Measurements from ENCODE around the gene PCSK7.

PCSK7 gene

GRCh38 chr11:117219995-117220394 is 11.9 kb downstream of the PCSK7 start:
- TF ChIP-seq, protein P1, sequence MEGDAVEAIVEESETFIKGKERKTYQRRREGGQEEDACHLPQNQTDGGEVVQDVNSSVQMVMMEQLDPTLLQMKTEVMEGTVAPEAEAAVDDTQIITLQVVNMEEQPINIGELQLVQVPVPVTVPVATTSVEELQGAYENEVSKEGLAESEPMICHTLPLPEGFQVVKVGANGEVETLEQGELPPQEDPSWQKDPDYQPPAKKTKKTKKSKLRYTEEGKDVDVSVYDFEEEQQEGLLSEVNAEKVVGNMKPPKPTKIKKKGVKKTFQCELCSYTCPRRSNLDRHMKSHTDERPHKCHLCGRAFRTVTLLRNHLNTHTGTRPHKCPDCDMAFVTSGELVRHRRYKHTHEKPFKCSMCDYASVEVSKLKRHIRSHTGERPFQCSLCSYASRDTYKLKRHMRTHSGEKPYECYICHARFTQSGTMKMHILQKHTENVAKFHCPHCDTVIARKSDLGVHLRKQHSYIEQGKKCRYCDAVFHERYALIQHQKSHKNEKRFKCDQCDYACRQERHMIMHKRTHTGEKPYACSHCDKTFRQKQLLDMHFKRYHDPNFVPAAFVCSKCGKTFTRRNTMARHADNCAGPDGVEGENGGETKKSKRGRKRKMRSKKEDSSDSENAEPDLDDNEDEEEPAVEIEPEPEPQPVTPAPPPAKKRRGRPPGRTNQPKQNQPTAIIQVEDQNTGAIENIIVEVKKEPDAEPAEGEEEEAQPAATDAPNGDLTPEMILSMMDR (IDR thresholded peaks at IDR 0.05; ENCODE audit: borderline replicate concordance, insufficient read depth, low read depth, low read length): no peak
- no peak overlapping the region for H3K4me3 ChIP-seq (ENCODE audit: low read depth, low read length)

DNA sequence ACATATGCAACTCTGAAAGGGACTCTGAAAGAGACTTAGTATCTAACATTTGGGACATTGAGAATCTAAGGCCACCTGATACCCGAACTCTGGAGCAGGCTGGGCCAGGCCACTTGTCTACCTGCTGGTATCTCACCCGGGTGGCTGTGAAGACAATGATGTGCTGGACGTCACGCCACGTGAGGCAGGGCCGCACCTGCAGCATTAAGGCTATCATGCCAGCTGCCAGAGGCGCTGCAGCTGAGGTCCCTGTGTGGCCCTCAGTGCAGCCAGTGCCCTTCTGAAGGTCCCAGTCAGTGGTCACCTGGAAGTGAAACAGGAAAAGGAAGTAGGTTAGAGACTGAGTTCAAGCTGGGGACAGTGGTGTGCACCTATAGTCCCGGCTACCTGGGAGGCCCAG is 12.4 kb downstream of the PCSK7 start:
- H3K4me3 ChIP-seq (ENCODE audit: low read depth, low read length): no peak overlapping the region
- TF ChIP-seq, protein P1 (IDR thresholded peaks at IDR 0.05; ENCODE audit: borderline replicate concordance, insufficient read depth, low read depth, low read length): no peak

GRCh38 chr11:117219001-117219400 is 12.9 kb downstream of the PCSK7 start:
- TF ChIP-seq, protein P1 (IDR thresholded peaks at IDR 0.05; ENCODE audit: borderline replicate concordance, insufficient read depth, low read depth, low read length): no peak
- no peak overlapping the region for H3K4me3 ChIP-seq (ENCODE audit: low read depth, low read length)

GRCh38 chr11:117218133-117218915 is 13.5 kb downstream of the PCSK7 start:
- H3K4me3 ChIP-seq (ENCODE audit: low read depth, low read length): no peak overlapping the region
- TF ChIP-seq, protein P1 (IDR thresholded peaks at IDR 0.05; ENCODE audit: borderline replicate concordance, insufficient read depth, low read depth, low read length): no peak

GRCh38 chr11:117217141-117218084 is 14.5 kb downstream of the PCSK7 start:
- no peak overlapping the region for H3K4me3 ChIP-seq (ENCODE audit: low read depth, low read length)
- TF ChIP-seq, protein P1 (IDR thresholded peaks at IDR 0.05; ENCODE audit: borderline replicate concordance, insufficient read depth, low read depth, low read length): no peak

DNA sequence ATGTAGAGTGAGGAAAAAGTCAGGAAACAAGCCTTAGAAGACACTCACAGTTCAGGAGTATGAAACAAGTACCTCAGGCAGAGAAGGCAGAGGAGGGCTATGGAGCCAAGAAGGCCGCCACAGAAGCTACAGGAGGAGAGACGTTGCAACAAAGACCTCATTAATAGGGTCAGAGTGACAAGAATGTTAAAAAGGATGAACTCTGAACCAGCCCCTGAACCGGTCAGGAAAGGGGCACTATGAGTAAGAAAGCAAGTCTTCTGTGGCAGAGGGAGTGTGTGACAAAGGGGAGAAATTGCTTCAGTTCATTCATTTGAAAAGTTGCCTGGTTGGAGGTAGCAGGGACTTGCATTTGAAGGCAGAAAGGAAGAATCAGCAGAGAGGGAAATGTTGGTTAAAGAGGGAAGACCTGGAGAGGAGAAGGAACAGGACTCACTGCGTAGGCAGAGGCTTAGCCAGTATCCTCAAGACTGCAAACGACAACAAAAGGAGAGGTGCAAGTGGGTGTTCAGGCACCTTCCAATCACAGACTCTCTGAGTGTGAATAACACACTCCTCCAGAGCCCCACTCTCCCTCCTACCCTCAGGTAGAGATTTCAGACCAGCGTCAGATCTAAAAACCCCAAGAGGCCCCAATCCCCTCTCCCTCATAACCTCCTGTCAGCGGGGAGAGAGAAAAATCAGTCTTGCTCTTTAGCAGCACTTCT is 17.3 kb downstream of the PCSK7 start:
- TF ChIP-seq, protein P1 (IDR thresholded peaks at IDR 0.05; ENCODE audit: borderline replicate concordance, insufficient read depth, low read depth, low read length): no peak

More for the DNA sequence above, 17.3 kb downstream of the PCSK7 start:
- H3K4me3 ChIP-seq (ENCODE audit: low read depth, low read length): no peak overlapping the region

Data from GM12875 (cell line).